Measurements from ENCODE around the gene PPP6R2. TPM values are rescaled to one million over a fixed set of nuclear protein-coding genes. Genes with fewer than 3 reads are reported as not detected.

The PPP6R2 gene
- total RNA-seq, 1 experiment from 2014 or later = 42.6 TPM

- H3K27me3 Mint-ChIP-seq (ENCODE audit: low read depth) = 0 out of 2 replicates have a peak, but pooled peaks cover 1% of the 10 kb centered on the region
- no peak overlapping the region for H2BK12ac ChIP-seq (ENCODE audit: insufficient read length, low read depth, low read length)
- H3K79me1 ChIP-seq (ENCODE audit: insufficient read depth, low read depth, low read length, poor library complexity, severe bottlenecking) = no peaks in the 10 kb centered on the region
- no peak overlapping the region for H3K18ac ChIP-seq (ENCODE audit: insufficient read length, low read depth, low read length)
- no peaks in the 10 kb centered on the region for H3K27me3 ChIP-seq (ENCODE audit: insufficient read depth, low read length)
- no peak overlapping the region for H2BK20ac ChIP-seq (ENCODE audit: low read depth, low read length, poor library complexity, severe bottlenecking)
- no peaks in the 10 kb centered on the region for H3K23me2 ChIP-seq (ENCODE audit: insufficient read length, low read depth, low read length, poor library complexity, severe bottlenecking)
- H2BK5ac ChIP-seq (ENCODE audit: insufficient read length, low read length) = no peak overlapping the region
- H3T11ph ChIP-seq (ENCODE audit: low read length) = no peak overlapping the region
- no peak overlapping the region for H3K56ac ChIP-seq (ENCODE audit: insufficient read length, low read depth, low read length)
- H3K9me3 Mint-ChIP-seq = no peaks in the 10 kb centered on the region
- no peaks in the 10 kb centered on the region for H3K4me1 ChIP-seq (ENCODE audit: insufficient read depth, low read length)
- no peak overlapping the region for H3K4me2 ChIP-seq (ENCODE audit: insufficient read depth, insufficient read length, low read length)
- no peak overlapping the region for H3K4ac ChIP-seq (ENCODE audit: low read depth, low read length)
- WGBS (ENCODE audit: extremely low coverage, insufficient read length, low lambda C conversion rate) = no CpG with 5 or more reads among the region's 24 CpGs
- no peaks in the 10 kb centered on the region for H3K79me2 ChIP-seq (ENCODE audit: insufficient read depth, low read length)
- H3K27ac ChIP-seq (ENCODE audit: insufficient read length, low read depth, low read length) = no peak overlapping the region
- H3K9ac ChIP-seq (ENCODE audit: extremely low read depth, insufficient read length, low read length) = no peak overlapping the region
- H4K8ac ChIP-seq (replicated peaks; ENCODE audit: insufficient read length, low read depth, low read length) = no peak overlapping the region
- no peak for DNase-seq
- H4K20me1 ChIP-seq (ENCODE audit: control insufficient read depth, insufficient read depth, insufficient read length) = no peaks in the 10 kb centered on the region
- TF ChIP-seq CTCF (conservative IDR thresholded peaks at IDR 0.05) = no peak
- no peak overlapping the region for H4K91ac ChIP-seq (ENCODE audit: insufficient read length, low read depth, low read length)
- no peak overlapping the region for H2AK5ac ChIP-seq (ENCODE audit: insufficient read length, low read length)
- no peak overlapping the region for H2AFZ ChIP-seq (ENCODE audit: low read length)
- H3K27ac Mint-ChIP-seq = no peak overlapping the region
- no peak overlapping the region for H4K5ac ChIP-seq (ENCODE audit: insufficient read length, low read depth, low read length)
- no peak overlapping the region for H2BK15ac ChIP-seq (ENCODE audit: low read depth, low read length)
- no peaks in the 10 kb centered on the region for H3K4me1 Mint-ChIP-seq
- H3K4me3 Mint-ChIP-seq = no peak overlapping the region
- H2BK120ac ChIP-seq (ENCODE audit: low read depth, low read length, poor library complexity, severe bottlenecking) = no peak overlapping the region
- H3K23ac ChIP-seq (ENCODE audit: insufficient read length, low read depth, low read length) = no peak overlapping the region
- no peak overlapping the region for H3K14ac ChIP-seq (ENCODE audit: insufficient read depth, low read length)
- H3K9me3 ChIP-seq (ENCODE audit: control insufficient read depth, low read depth, low read length) = no peaks in the 10 kb centered on the region
- H3K36me3 Mint-ChIP-seq (ENCODE audit: insufficient read depth in 1 of 3, low read depth in 3 of 3) = peaks cover 5 to 47% (median 43%) of the 10 kb centered on the region in 3 experiments; a peak in 6 of 7 replicates
These were observed 91.7 kb downstream of the PPP6R2 start for GRCh38 chr22:50434849-50435248.

Data from H9 (cell line).